IPS-18c (cell line): ENCODE results near the gene LEMD2.

Experiments used
- H3K4me3 ChIP-seq: 2 replicates; pipeline ENCODE4 v1.7.0; 2013; ENCODE audit warnings: low read depth, mild to moderate bottlenecking, low read length, moderate library complexity; ENCODE audit not compliant: insufficient read depth
- H3K9me3 ChIP-seq: one replicate; pipeline ENCODE4 v1.6.1; 2013; ENCODE audit warnings: mild to moderate bottlenecking, low read length, moderate library complexity; ENCODE audit not compliant: control insufficient read depth, insufficient read depth

LEMD2 gene

DNA sequence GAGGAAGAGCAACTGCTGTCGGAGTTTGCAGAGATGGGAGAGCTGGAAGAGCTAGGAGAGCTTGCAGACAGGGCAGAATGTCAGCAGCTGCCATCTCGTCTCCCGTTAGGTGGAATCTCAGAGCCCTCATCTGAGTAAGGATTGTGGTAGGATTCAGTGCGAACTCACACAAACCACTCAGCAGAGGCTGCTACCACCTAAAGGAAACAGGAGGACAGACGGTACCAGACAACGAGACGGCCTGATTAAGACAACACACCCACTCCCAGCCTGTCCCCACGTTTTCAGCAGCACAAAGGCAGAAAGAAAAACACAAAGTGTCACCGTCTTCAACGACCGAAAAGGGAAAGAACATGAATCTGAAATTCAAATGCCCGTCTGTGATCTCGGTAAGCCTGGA lies 4.1 kb downstream of the LEMD2 start:
- H3K4me3 ChIP-seq = no peak overlapping the region; the same call in 1 of the 2 replicates
- no peaks in the 10 kb centered on the region for H3K9me3 ChIP-seq

DNA sequence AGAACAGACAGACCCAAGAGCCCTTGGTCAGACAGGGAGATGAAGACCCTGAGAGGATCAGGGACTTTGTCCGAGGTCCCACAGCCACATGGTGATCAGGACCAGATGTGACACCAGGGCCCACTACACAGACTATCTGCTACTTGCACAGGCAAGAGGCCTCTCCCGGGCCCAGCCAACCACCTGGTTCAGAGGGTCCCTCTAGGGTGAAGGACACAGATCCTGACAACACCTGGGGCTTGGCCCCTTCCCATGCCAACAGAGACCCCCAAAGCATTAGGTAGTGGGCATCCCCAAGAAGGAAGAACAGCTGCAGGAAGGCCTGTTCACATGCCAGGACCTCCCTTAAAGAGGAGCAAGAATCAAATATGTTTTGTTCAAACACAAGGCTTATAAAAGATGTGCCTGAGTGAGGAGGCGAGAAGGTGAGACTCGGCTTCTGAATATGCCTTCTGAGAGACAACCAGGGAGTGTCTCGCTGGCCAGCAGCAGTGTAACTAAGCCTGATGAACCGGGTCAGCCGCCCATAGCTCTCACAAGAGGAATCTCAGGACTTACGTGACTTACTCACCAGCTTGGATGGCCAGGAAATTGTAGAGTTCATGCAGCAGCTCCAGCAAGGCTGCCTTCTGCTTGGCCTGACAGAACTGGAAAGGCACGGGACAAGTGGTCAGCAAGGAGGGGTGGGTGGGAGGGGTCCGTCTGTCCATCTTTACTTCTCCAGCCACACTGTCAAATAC lies 5.0 kb downstream of the LEMD2 start:
- Histone ChIP-seq H3K4me3 (no peak overlapping the region), H3K9me3 (no peaks in the 10 kb centered on the region)

DNA sequence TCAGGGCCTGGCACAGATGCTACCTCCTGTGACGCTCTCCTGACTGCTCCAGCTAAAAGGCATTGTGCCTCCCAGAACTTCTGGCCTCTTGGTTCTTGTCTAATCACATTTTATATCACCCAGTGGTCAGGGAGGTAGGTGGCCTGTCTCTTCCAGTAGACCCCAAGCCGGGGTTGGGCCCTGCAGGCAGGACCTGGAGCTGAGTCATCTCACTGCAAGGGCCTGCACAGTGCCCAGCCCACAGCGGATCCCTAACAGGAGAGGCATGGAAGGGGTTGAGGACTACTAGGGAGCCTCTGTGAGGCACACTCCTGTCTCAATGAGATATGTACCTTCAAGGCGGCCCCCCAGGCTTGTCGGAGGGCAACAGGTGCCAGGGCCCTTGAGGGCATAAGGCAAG lies 6.4 kb downstream of the LEMD2 start:
- Histone ChIP-seq H3K9me3 (peaks cover 2% of the 10 kb centered on the region), H3K4me3 (no peak overlapping the region)

DNA sequence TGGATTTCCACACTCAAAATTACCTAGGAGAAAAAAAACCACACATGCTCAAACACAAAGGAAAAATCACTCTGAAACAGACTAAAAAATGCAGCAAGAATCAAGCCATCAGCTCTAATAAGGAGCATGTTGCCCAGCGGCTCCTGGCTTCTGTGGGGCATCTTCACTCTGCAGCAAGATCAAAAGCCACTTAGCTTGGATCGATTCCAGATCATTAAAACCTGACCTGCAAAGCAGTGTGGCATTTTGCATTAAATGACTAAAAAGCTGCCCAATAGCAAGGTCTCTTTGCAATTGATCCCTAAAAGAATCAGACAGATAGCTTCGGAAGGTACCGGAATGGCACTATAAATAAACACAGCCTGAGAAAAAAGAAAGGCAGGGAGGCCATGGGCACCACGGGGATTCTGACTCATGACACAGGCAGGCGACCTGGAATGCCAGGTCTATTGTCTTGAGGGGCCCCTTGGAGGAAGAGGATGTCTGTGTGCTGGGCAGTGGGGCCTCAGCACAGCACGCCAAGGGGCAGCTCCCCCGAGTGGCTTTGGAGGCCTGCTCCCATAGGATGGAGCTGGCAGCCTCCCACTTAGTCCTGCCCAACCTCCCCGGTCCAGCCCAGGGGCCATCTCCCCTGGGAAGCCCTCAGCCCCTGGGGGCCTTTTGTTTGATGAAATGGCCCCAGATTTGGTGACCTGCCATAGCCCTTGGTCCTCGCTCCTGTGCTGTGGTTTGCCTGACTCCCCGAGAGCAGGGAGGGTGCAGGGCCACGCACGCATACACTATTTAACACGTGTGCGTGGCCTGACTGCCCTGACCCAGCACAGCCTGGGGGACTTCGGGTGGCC lies 7.6 kb downstream of the LEMD2 start:
- no peak overlapping the region for H3K4me3 ChIP-seq
- H3K9me3 ChIP-seq = peaks cover 2% of the 10 kb centered on the region

DNA sequence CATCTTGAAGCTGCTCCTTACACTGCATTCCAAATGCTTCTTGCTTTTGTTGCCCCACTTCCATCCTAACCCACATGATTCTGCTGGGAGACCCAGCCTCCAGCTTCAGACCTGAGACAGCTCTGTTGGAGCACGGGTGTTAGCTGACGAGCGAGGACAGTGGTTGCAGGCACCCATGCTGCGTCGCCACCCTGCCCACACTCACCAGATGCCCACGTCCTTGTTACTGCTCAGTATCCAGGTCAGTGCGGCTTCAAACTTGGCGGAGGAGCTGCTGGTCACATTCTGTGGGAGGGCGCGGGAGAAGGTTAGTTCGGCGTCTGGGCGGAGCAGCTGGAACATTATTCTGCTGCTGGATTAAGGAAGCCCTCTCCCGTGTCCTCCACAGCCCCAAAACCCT lies 9.0 kb downstream of the LEMD2 start:
- H3K4me3 ChIP-seq = no peak overlapping the region
- peaks cover 2% of the 10 kb centered on the region for H3K9me3 ChIP-seq

DNA sequence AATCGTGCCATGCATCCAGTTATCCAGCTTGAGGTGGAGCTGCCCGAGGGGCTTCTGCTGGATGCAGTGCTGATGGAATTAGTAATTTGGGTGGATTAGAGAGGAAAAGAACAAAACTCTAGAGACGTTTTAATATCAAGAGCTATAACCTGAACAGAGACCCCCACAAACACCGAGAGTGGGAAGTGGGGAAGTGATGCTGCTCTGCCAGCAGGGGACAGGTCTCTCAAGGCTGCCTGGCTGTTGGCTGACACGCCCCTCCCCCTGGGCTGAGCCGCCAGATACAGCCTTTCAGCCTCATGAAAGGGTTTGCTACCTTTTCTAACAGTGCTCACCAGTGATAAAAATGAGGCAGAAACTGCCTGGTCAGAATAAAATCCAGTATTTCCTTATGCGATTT lies 9.6 kb downstream of the LEMD2 start:
- H3K9me3 ChIP-seq = peaks cover 2% of the 10 kb centered on the region
- H3K4me3 ChIP-seq = no peak overlapping the region

DNA sequence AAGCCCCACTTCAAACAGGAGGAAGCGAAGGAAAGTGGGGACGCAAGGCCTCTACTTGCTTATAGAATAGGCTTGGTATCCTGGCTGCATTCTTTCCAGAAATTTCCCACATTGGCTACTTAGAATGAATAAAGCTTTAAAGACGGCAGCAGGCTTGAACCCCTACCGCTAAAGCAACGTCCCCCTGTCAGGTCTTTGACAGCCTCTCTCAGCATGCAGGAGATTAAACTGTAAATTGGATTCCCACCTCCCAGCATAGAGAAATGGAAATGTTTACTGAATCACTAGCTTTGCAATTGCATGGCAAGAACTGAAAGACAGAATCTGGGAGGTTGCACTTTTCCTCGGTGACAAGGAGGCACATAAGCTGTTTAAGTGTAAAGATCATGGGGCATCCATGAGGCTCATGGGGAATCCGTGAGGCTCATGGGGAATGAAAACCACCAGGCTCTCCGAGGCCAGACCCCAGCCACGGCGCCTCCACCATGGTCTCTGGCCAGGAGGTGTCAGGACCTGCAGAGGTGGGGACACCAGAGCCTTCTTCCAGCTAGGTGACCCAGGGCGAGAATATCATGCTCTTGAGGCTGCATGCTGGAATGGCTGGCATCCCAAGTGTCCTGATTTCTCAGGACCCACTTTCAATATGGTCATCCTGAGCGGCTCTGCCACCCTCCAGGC lies 10.3 kb downstream of the LEMD2 start:
- Histone ChIP-seq H3K9me3 (peaks cover 2% of the 10 kb centered on the region), H3K4me3 (no peak overlapping the region)

DNA sequence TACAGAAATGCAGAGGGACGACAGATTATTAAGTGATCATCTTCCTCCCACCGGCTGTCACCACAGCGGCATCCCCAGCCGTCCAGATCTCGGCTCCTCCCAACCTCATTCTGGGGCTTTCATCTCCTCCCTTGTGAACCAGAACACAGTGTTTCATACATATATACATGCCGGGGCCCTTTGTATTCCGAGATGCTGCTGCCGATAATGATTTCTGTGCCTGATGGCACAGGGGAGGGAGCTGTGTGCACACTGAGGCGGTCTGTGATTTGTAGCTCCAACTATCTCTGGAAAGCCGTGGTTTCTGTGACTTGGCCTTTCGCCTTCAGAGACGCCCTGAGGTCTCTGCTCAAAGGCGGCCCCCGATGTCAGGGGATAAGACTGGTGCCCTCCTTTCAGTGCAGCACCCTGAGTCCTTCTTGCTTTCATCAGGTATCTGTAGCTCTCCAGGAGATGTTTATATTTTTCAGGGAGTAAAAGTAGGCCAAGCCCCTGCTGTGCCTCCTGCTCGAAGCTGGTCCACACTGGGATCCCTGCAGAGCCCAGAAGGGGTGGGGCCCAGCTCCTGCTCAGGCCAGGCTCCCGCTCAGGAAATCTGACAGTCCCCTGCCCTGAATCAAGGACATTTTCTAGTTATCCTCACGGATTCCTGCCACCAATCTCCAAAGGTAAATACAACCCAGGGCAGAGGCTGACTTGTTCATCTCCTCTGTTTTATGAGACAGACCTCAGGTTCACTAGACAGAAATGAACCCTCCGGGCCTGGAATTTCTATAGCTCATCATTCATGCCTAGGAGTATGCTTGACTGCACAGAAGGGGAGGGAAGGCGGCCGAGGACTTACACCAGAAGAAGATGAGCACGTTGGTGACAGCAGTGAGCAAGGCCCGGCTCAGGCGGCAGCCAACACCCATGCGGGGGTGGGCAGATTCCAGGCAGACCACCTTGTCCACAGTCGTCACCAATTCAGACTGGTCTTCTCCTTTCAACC lies 11.2 kb downstream of the LEMD2 start:
- Histone ChIP-seq H3K4me3 (no peak overlapping the region), H3K9me3 (peaks cover 2% of the 10 kb centered on the region)

DNA sequence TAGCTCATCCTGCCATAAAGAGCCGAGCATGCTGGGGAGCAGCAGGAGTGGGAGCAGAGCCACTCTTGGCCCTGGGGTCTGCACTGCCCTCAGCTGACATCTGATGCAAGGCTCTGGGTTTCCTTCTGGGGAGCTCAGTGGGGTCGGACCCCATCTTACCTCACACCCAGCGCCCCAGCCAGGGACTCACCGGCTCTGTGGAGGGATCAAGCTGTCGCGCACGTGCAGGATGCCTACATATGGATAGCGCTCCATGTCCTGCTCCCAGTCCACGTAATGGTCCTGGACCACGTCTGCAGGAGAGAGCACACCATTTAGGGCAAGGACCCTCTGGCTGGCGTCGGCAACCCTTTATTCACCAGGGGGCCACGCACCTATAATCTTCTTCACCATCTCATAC lies 12.2 kb downstream of the LEMD2 start:
- H3K4me3 ChIP-seq = no peak overlapping the region
- H3K9me3 ChIP-seq = peaks cover 2% of the 10 kb centered on the region

DNA sequence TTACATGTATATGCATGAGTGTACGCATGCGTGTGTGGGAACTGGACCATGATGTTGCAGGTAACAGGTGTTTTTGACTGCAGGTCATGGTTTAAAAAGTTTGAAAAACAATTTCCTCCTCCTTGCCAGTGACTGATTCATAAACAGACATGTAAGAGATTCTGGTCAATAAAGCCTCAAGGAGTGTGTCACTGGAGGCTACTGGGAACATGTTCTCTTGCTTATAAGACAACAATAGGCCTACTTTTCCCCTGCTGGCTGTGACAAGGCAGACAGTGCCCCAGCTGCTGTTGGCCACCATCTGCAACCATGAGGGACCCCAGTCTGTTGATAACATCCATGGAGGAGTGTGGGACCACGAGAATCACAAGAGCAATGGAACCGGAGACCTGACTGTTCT lies 12.7 kb downstream of the LEMD2 start:
- H3K4me3 ChIP-seq = no peak overlapping the region
- peaks cover 5% of the 10 kb centered on the region for H3K9me3 ChIP-seq

DNA sequence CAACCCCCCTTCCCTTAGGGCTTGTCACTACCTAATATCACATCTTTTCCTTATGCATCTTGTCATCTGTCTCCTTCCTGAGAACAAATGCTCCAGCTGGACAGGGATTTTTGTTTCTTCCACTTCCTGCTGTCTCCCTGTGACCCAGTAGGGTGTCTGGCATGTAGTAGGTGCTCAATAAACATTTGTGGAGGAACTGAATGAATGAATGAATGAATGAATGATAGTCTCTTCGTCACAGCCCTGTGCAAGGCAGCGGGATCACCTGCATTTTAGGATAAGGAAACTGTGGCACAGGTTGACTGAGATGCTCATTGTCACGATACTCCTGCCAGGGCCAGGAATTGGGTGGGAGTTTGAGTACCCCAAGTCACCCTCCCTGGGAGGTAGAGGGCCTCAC lies 14.2 kb downstream of the LEMD2 start:
- Histone ChIP-seq H3K4me3 (no peak overlapping the region), H3K9me3 (peaks cover 5% of the 10 kb centered on the region)

DNA sequence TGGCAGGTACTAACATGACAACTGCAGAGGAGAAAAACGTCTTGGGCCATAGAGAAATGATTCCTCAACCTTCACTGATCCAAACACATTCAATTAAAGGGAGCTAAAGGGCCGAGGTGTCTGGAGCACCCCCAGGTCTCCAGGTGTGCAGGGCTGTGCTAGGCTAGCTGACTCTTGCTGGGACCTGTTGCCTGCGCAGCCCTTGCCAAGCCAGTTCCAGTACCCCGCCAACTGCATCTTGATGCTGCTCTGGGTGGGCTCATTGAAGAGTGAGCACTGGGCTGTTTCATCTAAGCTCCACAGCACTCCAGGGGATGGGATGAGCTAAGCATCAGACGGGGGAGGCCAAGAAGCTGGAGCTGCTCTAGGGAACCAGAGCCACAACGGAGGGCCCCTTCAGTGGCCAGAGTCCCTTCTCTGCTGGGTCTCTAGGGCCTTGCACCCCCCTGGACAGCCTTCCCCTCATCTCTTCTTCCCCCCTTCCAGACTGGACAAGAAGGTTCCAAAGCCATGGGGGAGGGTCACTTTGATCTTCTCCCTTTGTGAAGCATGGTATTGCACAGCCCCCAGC lies 15.9 kb downstream of the LEMD2 start:
- Histone ChIP-seq H3K9me3 (peaks cover 5% of the 10 kb centered on the region), H3K4me3 (no peak overlapping the region)

DNA sequence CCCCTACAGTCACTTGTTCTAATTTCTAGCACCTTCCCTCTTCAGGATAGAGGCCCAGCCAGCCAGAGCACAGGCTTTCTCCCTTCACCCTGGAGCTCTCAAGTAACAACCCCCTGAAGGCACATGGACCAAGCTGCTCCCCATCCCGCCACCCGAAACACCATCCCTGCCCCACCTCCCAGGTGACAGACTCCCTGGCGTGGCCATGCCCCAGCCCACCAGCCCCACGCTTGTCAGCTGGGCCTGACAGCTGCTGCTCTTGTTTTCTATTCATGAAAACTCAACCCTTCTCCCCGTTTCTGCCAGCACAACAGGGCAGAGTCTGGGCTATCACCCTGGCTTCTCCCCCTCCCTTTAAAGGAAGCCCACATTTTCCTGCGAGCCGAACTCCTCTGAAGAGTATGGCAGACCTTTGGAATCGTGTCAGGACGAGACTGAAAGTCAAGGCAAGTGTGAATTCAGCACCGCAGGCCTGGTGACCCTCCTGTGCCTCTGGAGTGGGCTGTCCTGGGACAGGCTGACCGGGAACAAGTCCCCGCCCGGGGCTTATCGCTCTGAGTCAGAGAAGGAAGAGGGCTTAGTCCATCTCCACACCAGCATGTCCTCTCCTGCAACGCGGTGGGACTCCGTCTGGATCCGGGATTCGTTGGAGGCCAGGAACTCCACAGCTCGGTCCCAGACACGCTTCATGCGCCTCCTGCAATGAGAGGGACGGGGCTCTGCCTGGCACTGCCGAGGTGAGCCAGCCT lies 16.7 kb downstream of the LEMD2 start:
- H3K4me3 ChIP-seq = no peak overlapping the region
- H3K9me3 ChIP-seq = peaks cover 4% of the 10 kb centered on the region

DNA sequence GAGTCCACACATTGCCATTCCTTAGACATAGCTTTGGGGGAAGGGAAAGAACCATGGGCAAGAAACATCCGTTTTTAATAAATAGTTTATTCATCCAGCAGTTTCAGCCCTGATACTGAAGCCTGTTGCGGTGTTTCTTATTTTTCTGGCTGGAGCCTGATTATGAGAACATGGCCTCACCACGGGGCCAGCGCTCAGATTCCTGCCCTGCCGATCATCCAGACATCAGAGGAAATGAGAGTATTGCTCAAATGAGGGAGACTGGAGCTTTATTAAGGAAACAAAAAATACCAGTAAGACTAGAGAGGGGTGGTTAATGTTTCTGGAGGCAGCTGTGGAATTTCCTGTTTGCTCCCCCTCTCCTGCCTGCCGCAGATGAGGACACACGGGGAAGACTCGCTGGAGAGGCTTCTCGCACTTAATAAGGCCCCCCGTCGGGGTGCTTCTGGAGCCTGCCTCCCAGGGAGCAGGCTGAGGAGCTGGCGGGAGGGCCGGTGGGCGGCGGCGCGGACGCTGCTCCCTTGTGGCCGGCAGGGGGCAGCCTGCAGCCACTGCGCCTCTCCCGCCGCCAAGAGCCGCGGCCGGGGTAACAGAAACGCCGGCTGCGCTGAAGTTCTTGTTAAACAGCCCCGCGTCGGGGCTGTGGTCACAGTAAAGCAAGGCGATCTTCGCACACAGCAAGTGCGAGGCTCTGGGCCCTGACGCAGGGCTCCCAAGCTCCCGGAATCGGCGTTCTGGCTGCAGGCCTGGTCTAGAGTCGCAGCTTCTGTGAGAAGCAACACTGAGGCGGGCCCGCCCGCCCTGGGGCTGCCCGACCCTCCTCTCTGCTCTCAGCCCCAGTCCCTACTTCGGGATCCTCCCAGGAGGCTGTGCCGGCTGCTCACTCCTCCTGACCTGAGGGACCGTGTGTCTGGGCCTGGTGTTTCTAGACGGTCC lies 17.5 kb downstream of the LEMD2 start:
- H3K4me3 ChIP-seq = 0 out of 2 replicates have a peak overlapping the region, but pooled peaks have one; percentile 12
- peaks cover 7% of the 10 kb centered on the region for H3K9me3 ChIP-seq

DNA sequence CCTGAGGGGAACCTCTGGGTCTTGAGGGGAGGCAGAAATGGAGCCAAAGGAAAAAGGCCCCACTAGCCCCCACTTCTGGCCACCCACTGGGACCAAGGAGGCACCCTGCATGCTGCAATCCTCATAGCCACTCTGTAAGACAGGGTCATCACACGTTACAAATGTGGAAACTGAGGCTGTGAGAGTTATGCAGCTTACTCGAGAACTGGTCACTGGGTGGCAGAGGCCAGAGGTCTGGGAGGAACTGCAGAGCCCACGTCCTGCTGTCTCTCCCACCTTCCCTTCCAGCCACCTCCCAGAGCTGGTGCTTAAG lies 18.1 kb downstream of the LEMD2 start:
- Histone ChIP-seq H3K4me3 (0 out of 2 replicates have a peak overlapping the region, but pooled peaks have one; percentile 12), H3K9me3 (peaks cover 7% of the 10 kb centered on the region)
